Amygdala (tissue), 56 donors: Measurements from ENCODE around the gene PWWP2B.
"Not testable (repeated sequence)": the region's sequence is repeated elsewhere in the genome, so short reads cannot be mapped to it uniquely, and the experiment has no call there.

Source experiments
- DNase-seq, 56 donors: peaks; one replicate each; lab custom pipeline; 2025; lab: John Stamatoyannopoulos, UW

PWWP2B gene

GRCh38 chr10:132377326-132377725 lies 19.7 kb upstream of the PWWP2B start:
- no peak for DNase-seq

GRCh38 chr10:132379026-132379425 lies 18.0 kb upstream of the PWWP2B start:
- not testable (repeated sequence) for DNase-seq

- not testable (repeated sequence) for DNase-seq
These were observed 16.0 kb upstream of the PWWP2B start for GRCh38 chr10:132380986-132381385.

GRCh38 chr10:132381741-132382140 lies 15.3 kb upstream of the PWWP2B start:
- DNase-seq, result no peak

- no peak for DNase-seq
These were observed 14.6 kb upstream of the PWWP2B start for GRCh38 chr10:132382231-132382922.

- no peak for DNase-seq
These were observed 13.9 kb upstream of the PWWP2B start for GRCh38 chr10:132383101-132383500.

GRCh38 chr10:132383751-132384196 lies 13.2 kb upstream of the PWWP2B start:
- DNase-seq, result no peak

GRCh38 chr10:132384618-132385388 lies 12.2 kb upstream of the PWWP2B start:
- no peak for DNase-seq

GRCh38 chr10:132385389-132385667 lies 11.7 kb upstream of the PWWP2B start:
- no peak for DNase-seq

GRCh38 chr10:132385721-132386418 lies 11.1 kb upstream of the PWWP2B start:
- DNase-seq, result no peak

GRCh38 chr10:132386419-132386831 lies 10.6 kb upstream of the PWWP2B start:
- DNase-seq, result no peak

GRCh38 chr10:132386896-132387295 lies 10.1 kb upstream of the PWWP2B start:
- not testable (repeated sequence) for DNase-seq

- DNase-seq, result peak in 8 of 56 donors; percentile 19 to 62 (median 40)
These were observed 9.2 kb upstream of the PWWP2B start for GRCh38 chr10:132387764-132388210.

- peak in 2 of 56 donors; percentile 29 to 68 for DNase-seq
These were observed 8.0 kb upstream of the PWWP2B start for GRCh38 chr10:132388891-132389432.

- no peak for DNase-seq
These were observed 7.4 kb upstream of the PWWP2B start for GRCh38 chr10:132389433-132390169.

GRCh38 chr10:132390170-132390920 lies 6.7 kb upstream of the PWWP2B start:
- no peak for DNase-seq

GRCh38 chr10:132390921-132391675 lies 5.9 kb upstream of the PWWP2B start:
- no peak for DNase-seq

- DNase-seq, result no peak
These were observed 5.4 kb upstream of the PWWP2B start for GRCh38 chr10:132391676-132392020.

- no peak for DNase-seq
These were observed 4.7 kb upstream of the PWWP2B start for GRCh38 chr10:132392184-132392800.
